Endothelial cell of umbilical vein (primary cell): ENCODE data around the gene AMER3. TPM values are rescaled to one million over a fixed set of nuclear protein-coding genes. Genes with fewer than 3 reads are reported as not detected.

ENCODE experiments used
- BruUV-seq: library from RNA; stranded (reverse); fragments of 400-500 nt; replicated peaks from 2 replicates; lab custom pipeline; 2021; lab: Mats Ljungman, UMichigan
- CTCF ChIA-PET: fragments of 300-600, 350-600 bp; sonication (Branson Sonifier 250); formaldehyde crosslinking; loops from one replicate; lab custom pipeline; 2021; ENCODE audit warnings: antibody characterized with exemption, inconsistent platforms; lab: Charles Lee
- POLR2A ChIA-PET: fragments of 300-600, 350-600 bp; sonication (Branson Sonifier 250); formaldehyde crosslinking; loops from one replicate; lab custom pipeline; 2021; ENCODE audit warnings: antibody characterized with exemption, inconsistent platforms; lab: Charles Lee
- DNase-seq: peaks from one replicate; pipeline ENCODE4 v3.0.0-alpha.2; 2011; ENCODE audit warnings: low read depth, low spot score
- FAIRE-seq: peaks from 2 replicates; lab custom pipeline; 2011; peaks lifted over from hg19 to GRCh38; lab: Jason Lieb, UNC
- H2AFZ ChIP-seq: 2 replicates; pipeline ENCODE4 v1.6.0; 2012; ENCODE audit warnings: low read depth, low read length, control low read depth, inconsistent platforms
- H3K27ac ChIP-seq: 2 replicates; pipeline ENCODE4 v1.5.1; 2011; ENCODE audit warnings: low read depth, mild to moderate bottlenecking, control low read depth, low read length, moderate library complexity; ENCODE audit not compliant: insufficient read depth
- H3K27me3 ChIP-seq, 2 experiments: 2 replicates each; pipeline versions ENCODE4 v1.6.0 to v1.6.1; 2011; ENCODE audit warnings: low read length in 2 of 2, mixed read lengths in 1 of 2; ENCODE audit not compliant: control insufficient read depth in 2 of 2, insufficient read depth in 2 of 2
- H3K36me3 ChIP-seq, 2 experiments: 2 replicates in 1 of 2; 3 replicates in 1 of 2; pipeline ENCODE4 v1.5.1; 2011; ENCODE audit warnings: low read length in 2 of 2, mild to moderate bottlenecking in 1 of 2, moderate library complexity in 1 of 2; ENCODE audit not compliant: control insufficient read depth in 2 of 2, insufficient read depth in 2 of 2; ENCODE audit errors: extremely low read depth in 1 of 2
- H3K4me1 ChIP-seq: 3 replicates; pipeline ENCODE4 v1.5.1; 2011; ENCODE audit warnings: mild to moderate bottlenecking, low read length; ENCODE audit not compliant: control insufficient read depth, insufficient read depth; ENCODE audit errors: extremely low read depth
- H3K4me2 ChIP-seq: 2 replicates; pipeline ENCODE4 v1.6.1; 2011; ENCODE audit warnings: low read length, control low read depth, mixed read lengths; ENCODE audit not compliant: insufficient read depth
- H3K4me3 ChIP-seq, 3 experiments: fragments of 200-600 bp in 1 of 3; sonication (generic), shearing (Covaris generic) in 1 of 3; replicated peaks in 1 of 3; 2 replicates each; pipeline ENCODE4 v1.5.1; 2011 to 2016; ENCODE audit warnings: control low read depth in 3 of 3, low read length in 3 of 3, mild to moderate bottlenecking in 2 of 3, inconsistent platforms in 1 of 3, low read depth in 1 of 3, moderate library complexity in 1 of 3; ENCODE audit not compliant: insufficient read depth in 1 of 3
- H3K79me2 ChIP-seq: 2 replicates; pipeline ENCODE4 v1.6.0; 2012; ENCODE audit warnings: low read length, inconsistent platforms; ENCODE audit not compliant: control insufficient read depth, insufficient read depth
- H3K9ac ChIP-seq: replicated peaks from 2 replicates; pipeline ENCODE3; 2011; ENCODE audit warnings: low read length, control low read depth; ENCODE audit not compliant: insufficient read depth; ENCODE audit errors: extremely low read depth
- H3K9me1 ChIP-seq: replicated peaks from 3 replicates; pipeline ENCODE4 v1.6.0; 2011; ENCODE audit warnings: mild to moderate bottlenecking, low read length; ENCODE audit not compliant: control insufficient read depth, insufficient read depth; ENCODE audit errors: extremely low read depth
- H3K9me3 ChIP-seq: replicated peaks from 2 replicates; pipeline ENCODE4 v1.5.1; 2012; ENCODE audit warnings: low read length, inconsistent platforms; ENCODE audit not compliant: control insufficient read depth, insufficient read depth
- H4K20me1 ChIP-seq: replicated peaks from 2 replicates; pipeline ENCODE3; 2011; ENCODE audit warnings: mild to moderate bottlenecking, low read length; ENCODE audit not compliant: control insufficient read depth, insufficient read depth; ENCODE audit errors: extremely low read depth
- CTCF ChIP-seq, 2 donors: IDR thresholded peaks; 1 replicate in 1 of 2; 2 replicates in 1 of 2; pipeline ENCODE4 v1.5.1; 2011; ENCODE audit warnings: low read length in 2 of 2, mild to moderate bottlenecking in 2 of 2, moderate library complexity in 2 of 2, control low read depth in 1 of 2, inconsistent platforms in 1 of 2, low read depth in 1 of 2; ENCODE audit not compliant: insufficient read depth in 1 of 2; ENCODE audit errors: extremely low read depth in 1 of 2
- EZH2 ChIP-seq: IDR thresholded peaks from 2 replicates; pipeline ENCODE4 v1.6.1; 2012; ENCODE audit warnings: borderline replicate concordance, low read depth, mild to moderate bottlenecking, moderate library complexity, low read length, inconsistent platforms; ENCODE audit not compliant: severe bottlenecking
- FOS ChIP-seq: IDR thresholded peaks from 2 replicates; pipeline ENCODE4 v1.6.1; 2011; ENCODE audit warnings: mild to moderate bottlenecking, low read length, moderate library complexity, borderline replicate concordance; ENCODE audit not compliant: insufficient read depth
- GATA2 ChIP-seq: IDR thresholded peaks from 2 replicates; pipeline ENCODE4 v1.7.0; 2011; ENCODE audit warnings: low read depth, mild to moderate bottlenecking, moderate library complexity, mixed read lengths, low read length; ENCODE audit not compliant: insufficient read length, insufficient read depth
- JUN ChIP-seq: IDR thresholded peaks from 2 replicates; pipeline ENCODE4 v1.6.1; 2011; ENCODE audit warnings: borderline replicate concordance, low read depth; ENCODE audit not compliant: insufficient read length, insufficient read depth
- MAX ChIP-seq: IDR thresholded peaks from 2 replicates; pipeline ENCODE4 v1.6.1; 2011; ENCODE audit not compliant: insufficient read depth, insufficient read length
- MYC ChIP-seq: IDR thresholded peaks from one replicate; pipeline ENCODE4 v1.6.1; 2011; ENCODE audit warnings: mild to moderate bottlenecking, low read depth, low read length
- POLR2A ChIP-seq: IDR thresholded peaks from 2 replicates; pipeline ENCODE4 v1.6.1; 2012; ENCODE audit warnings: low read depth, mild to moderate bottlenecking, control low read depth, low read length
- POLR2AphosphoS5 ChIP-seq: IDR thresholded peaks from 2 replicates; pipeline ENCODE4 v1.6.1; 2012; ENCODE audit warnings: low read depth, mild to moderate bottlenecking, control low read depth, low read length, moderate library complexity; ENCODE audit not compliant: insufficient read depth
- dilution Hi-C: fragments of 300-500 bp; cut with MboI; formaldehyde crosslinking; loops from one replicate; pipeline ENCODE4 v1.15.0; 2019; ENCODE audit warnings: low sequenced_read_pairs; ENCODE audit not compliant: extremely low pct_ligation_motif_present
- intact Hi-C: fragments of 100-400 bp; cut with micrococcal nuclease; formaldehyde crosslinking; loops from one replicate; pipeline ENCODE4 v1.10.0; 2022
- polyA plus RNA-seq, 4 experiments: library from polyadenylated mRNA; depleted of rRNA in 3 of 4; stranded (reverse) in 3 of 4; unstranded in 1 of 4; fragments of >200 nt; gene quantifications; 2 replicates each; pipeline versions ENCODE4 v1.2.1 to v1.2.3, GENCODE V29; 2011 to 2012; ENCODE audit warnings: missing spikeins in 1 of 4
- total RNA-seq: library from RNA; stranded (reverse); gene quantifications from 2 replicates; pipeline ENCODE4 v1.2.3, GENCODE V29; 2021

Gene AMER3
- total and polyA plus RNA-seq, 2 donors (not counting 3 experiments of a cell fraction or from before 2014, with no cell fraction given), result not detected

GRCh38 chr2:130805613-130806012, 50.3 kb downstream of the AMER3 start:
- H3K79me2 ChIP-seq, result no peaks in the 10 kb centered on the region
- no peaks in the 10 kb centered on the region for H3K36me3 ChIP-seq
- no peaks in the 10 kb centered on the region for H3K4me1 ChIP-seq
- H2AFZ ChIP-seq, result no peak overlapping the region
- H3K4me2 ChIP-seq, result no peak overlapping the region
- no peak for DNase-seq
- H3K4me3 ChIP-seq, result no peak overlapping the region
- TF ChIP-seq CTCF (IDR thresholded peaks at IDR 0.05; ENCODE audit: extremely low read depth in 1 of 2, insufficient read depth in 1 of 2, low read depth in 1 of 2, low read length in 2 of 2) (no peak), JUN (no peak), POLR2A (no peak), MAX (no peak), POLR2AphosphoS5 (no peak), GATA2 (no peak), MYC (no peak), FOS (no peak), EZH2 (no peak)
- intact Hi-C loops (no loop called here), dilution Hi-C loops (no loop called here)
- no peaks in the 10 kb centered on the region for H3K27me3 ChIP-seq
- no peaks in the 10 kb centered on the region for H3K9me1 ChIP-seq
- ChIA-PET POLR2A (no interaction called here), CTCF (no interaction called here)
- H3K27ac ChIP-seq, result no peak overlapping the region
- no peaks in the 10 kb centered on the region for H3K9me3 ChIP-seq
- no peak for FAIRE-seq
- H4K20me1 ChIP-seq, result no peaks in the 10 kb centered on the region
- no peak overlapping the region for H3K9ac ChIP-seq
- BruUV-seq, result no TSS peak
